Measurements from ENCODE around the gene CLN6.
A peak's percentile ranks its signal among the peaks of the same experiment; 100 is the strongest.
"Not testable (repeated sequence)": the region's sequence is repeated elsewhere in the genome, so short reads cannot be mapped to it uniquely, and the experiment has no call there.

CLN6 gene

DNA sequence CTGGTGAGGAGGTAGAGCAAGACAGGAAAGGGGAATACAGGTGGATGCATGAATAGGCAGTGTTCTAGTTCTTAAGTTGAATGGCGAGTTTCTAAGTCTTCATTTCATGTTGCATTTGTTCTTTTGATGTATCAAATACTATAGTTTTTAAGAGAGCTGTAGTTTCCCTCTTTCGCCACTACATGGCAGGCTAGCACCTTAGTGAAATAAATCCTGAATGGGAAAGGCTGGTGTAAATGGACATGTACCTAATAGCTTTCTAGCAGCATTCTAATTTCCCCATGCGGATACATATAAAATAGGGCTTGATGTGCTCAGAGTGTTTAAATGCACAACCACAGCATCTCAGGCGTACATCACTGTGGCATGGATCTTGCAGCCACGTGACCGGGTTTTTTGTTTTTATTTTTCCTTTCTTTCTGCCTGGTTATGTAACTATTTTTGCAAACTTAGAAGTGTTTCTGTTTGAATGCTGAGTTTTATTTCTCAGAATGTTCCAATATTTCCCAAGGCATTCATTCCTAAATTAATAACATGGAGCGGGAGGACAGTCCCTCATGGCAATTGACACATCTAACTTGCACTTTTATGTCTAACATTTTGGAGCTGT lies 23.5 kb upstream of the CLN6 start:
- peak; percentile 49 for DNase-seq

DNA sequence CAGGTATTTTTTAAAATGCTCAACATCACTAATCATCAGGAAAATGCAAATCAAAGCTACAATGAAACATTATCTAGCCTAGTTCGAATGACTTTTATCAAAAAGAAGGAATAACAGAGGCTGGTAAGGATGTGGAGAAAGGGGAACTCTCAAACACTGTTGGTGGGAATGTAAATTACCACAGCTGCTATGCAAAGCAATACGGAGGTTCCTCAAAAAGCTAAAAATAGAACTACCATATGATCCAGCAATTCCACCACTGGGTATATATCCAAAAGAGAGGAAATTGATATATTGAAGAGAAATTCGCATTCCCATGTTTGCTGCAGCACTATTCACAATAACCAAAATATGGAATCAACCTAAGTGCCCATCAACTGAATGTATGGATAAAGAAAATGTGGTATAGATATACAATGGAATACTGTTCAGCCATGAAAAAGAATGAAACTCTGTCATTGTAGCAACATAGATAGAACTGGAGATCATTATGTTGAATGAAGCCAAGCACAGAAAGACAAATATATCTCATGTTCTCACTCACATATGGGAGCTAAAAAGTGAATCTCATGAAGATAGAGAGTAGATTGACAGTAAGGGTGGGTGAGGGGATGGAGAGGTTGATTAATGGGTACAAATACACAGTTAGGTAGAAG lies 19.7 kb upstream of the CLN6 start:
- DNase-seq = no peak

DNA sequence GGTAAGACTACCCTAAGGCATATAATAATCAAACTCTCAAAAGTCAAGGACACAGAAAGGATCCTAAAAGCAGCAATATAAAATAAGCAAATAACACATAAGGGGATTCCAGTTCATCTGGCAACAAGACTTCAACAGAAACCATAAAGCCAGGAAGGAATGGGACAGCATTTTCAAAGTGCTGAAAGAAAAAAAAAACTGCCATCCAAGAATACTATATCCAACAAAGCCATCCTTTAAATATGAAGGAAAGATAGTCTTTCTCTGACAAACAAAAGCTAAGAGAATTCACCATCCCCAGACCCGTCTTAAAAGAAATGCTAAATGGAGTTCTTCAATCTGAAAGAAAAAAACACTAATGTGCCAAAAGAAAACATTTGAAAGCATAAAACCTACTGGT lies 14.7 kb upstream of the CLN6 start:
- DNase-seq = no peak

DNA sequence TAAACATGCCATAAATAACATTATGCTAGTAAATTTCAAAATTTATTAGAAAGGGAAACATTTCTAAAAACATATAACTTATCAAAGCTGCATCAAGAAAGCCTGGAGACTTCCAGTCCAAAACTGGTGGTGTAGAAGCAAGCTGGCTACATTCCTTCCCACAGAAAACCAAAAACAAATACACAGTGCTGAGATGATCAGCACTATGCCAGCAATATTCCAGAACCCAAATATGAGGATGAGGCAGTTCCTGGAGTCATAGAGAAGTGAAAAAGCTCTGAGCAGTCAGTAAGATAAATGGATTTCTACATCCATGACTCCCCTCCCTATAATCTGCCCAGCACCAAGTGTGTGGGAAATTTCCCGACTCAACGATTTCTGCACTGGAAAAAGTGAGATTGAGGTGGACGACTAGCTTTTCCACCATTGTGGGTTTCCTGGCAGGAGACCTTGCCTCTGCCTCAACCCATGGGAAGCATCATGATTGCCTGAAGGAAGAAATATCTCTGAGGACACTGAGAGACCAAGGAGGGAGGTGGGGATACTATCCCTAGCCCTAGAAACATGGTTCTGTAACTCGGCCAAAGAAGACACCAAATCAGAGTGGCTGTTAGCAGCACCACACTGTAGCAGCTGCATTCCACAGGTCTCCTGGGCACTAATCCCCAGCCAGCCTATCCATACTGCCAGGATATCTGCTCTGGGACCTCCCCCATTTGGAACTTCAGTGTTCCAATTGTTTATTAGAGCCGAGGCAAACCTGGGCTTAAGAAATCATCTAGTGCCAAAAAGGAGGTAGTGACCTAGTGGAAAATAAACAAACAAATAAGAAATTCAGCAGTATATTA lies 11.8 kb upstream of the CLN6 start:
- DNase-seq = no peak

DNA sequence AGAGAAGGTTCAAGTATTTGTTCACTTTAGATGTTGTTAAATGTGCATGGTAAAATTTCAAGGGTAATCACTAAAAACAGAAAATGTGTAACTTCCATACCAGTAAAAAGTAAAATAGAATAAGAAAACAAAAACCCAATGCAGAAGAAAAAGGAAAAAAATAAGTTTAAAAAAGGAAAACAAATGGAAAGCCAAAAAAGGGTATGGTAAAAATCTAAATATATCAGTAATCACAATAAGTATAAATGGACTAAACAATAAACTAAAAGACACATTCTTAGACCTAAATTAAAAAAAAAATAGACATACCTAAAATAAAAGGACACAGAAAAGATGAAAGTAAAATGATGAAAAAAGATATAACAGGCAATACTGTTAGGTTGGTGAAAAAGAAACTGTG lies 9.5 kb upstream of the CLN6 start:
- no peak for DNase-seq

DNA sequence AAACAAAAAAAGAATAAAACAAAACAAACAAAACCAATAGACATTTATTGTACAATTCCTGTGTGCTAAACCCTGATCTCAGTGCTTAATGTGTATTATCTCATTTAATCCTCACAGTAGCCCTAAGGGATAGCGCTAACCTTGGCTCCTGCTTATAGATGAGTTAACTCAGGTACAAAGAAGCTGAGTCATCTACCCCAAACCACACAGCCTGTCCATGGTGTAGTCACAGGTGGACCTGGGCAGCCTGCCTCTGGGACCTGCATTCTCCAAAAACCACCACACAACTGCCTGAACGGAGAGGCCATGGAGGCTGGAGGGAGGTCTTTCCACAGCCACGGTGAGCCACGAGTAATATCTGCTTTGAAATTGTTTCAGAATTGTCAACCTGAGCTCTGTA lies 5.5 kb upstream of the CLN6 start:
- no peak for DNase-seq

DNA sequence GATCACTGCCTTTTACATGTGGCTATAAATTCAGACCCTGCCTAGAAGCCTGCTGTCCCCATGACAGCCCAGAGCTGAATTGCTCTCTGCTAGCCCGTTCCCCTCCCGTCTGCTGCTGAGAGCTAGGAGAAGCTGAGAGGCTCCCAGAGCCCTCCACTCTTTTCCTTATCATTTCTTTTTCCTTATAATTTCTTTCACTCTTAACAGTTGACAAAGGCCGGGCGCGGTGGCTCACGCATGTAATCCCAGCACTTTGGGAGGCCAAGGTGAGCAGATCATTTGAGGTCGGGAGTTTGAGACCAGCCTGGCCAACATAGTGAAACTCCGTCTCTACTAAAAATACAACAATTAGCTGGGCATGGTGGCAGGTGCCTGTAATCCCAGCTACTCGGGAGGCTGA lies 5.0 kb upstream of the CLN6 start:
- DNase-seq = not testable (repeated sequence)

DNA sequence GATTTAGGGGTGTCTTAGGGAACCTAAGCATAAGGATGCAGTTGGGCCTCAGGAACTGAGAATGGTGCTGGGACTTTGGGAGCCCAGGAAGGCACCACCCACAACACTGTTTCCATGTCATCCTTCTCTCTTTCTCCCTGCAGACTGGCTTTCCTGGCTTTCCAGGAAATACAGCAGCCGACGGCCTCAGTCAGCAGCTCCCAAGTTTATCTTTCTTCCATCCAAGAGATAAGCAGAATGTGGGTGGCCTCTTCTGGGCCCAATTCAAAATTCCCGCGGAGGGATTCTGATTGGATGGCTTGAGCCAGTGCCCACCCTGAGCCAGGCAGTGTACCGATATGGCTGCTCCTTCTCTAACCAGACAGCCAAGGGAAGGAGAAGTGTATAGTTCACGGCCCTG lies 4.5 kb upstream of the CLN6 start:
- no peak for DNase-seq

DNA sequence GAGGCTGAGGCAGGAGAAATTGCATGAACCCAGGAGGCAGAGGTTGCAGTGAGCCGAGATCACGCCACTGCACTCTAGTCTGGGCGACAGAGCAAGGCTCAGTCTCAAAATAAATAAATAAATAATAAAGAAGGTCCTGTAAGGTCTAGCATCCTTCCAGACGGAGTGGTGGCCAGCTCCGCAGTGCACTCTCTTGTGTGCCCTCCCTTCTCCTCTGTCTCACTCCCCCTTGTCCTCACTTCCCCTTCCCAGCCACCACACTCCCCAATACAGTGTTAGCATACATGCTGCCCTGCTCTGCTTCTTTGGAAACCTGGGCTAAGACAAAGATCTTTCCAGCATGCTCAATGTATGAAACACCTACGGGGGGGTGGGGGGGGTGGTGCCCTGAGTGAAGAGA lies 3.4 kb upstream of the CLN6 start:
- no peak for DNase-seq

DNA sequence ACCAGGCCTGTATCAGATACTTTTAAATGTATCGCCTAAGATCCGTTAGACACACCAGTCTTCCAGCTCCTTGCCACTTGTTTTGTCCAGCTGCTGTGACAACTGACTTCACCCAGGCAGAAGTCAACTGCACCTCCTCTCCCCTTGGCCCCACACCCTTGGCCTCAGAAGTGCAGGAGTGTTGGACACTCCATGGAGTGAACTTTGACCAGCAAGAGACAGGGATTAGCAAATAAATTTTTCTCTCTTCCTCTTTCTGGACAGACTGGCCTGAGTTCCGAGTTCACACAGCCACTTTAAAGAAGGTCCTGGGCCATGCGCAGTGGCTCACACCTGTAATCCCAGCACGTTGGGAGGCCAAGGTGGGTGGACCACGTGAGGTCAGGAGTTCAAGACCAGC lies 2.9 kb upstream of the CLN6 start:
- DNase-seq = no peak

DNA sequence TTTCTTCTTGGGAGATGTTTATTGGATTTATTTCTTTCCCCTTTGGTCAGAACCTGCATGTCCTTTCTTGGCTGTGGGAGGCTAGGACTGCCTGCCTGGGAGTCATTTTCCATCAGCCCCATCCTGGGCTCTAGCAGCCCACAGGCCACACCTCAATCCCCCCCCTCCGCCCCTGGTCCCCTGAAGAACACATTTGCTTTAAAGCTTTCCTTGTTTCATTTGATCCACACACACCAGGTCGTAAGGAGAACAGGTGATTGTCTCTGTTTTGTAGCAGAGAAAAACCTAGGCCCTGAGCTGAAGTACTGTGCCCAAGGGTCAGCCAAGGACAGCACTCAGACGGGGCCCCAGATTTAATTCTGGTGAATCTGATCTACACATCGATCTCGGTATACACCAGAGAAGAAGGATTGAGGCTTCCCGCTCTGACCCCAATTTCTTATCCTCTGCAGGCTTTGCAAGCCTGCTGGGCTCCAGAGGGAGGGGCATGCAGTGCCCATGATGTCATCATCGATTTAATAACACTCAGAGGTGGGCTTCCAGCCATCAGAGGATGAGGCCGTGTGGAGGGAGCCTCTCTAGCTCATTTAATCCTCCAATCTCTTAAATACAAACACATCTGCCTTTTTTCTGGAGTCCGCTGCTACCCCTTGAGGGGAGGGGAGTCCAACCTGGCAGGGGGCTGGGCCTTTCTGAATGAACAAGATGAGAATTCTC lies 1.7 kb upstream of the CLN6 start:
- DNase-seq = no peak

DNA sequence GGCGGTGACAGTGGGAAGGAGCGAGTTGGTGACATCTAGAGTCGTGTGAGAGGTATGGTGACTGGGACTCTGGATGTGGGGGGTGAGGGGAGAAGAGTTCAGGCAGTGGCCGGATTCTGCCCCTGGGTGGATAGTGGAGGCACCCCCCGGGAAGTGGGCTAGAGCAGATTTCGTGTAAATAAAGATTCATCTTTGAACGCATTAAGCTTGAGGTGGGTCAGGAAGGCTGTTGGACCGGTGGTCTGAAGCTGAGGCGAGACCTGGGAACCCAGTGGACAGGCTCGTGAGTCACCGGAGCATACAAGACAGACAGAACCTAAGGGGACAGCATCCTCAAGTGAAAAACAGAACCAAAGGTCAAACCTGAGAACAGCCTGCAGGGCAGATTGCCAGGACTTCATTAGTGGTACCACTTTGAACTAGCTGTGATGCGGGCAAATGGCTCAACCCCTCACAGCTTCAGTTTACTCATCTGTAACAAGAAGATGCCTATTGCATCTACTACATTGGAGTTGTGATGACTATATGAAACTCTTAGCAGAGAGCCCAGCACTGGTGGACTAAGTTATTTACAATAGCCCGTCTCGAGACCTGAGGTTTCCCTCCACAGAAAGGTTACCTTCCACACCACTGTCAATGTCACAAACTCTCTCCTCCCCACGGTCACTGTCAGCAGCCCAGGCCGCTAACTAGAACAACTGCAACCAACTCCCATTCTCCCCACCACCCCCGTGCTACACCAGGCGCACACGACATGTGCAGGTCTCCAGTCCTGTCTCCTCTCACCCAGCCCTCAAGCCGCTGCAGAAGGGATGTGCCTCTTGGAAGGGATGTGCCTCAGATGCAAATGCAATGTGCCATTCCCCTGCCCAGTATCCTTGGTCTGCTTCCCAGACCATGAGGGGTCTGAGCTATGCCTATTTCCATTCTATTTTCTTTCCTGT lies 901 bp upstream of the CLN6 start:
- DNase-seq = no peak

DNA sequence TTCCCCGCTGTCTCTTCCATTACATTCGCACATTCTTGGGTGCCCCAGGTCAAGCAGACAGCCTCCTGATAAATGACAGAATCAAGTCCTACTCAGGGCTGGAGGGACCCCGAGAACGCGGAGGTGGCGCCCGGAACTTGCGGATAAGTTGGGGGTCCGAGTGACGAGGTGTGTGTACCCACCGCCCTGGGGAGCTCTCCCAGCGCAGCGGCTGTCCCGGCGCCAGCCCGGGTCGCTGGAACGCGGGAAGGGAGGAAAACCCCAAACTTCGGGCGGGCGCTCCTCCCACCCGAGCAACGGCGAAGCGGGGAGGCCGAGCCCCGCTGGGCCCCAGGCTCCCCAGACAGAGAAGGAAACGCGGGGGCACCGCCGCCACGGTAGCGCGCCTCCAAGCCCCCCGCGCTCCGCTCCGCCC lies 550 bp downstream of the CLN6 start:
- no peak for DNase-seq

DNA sequence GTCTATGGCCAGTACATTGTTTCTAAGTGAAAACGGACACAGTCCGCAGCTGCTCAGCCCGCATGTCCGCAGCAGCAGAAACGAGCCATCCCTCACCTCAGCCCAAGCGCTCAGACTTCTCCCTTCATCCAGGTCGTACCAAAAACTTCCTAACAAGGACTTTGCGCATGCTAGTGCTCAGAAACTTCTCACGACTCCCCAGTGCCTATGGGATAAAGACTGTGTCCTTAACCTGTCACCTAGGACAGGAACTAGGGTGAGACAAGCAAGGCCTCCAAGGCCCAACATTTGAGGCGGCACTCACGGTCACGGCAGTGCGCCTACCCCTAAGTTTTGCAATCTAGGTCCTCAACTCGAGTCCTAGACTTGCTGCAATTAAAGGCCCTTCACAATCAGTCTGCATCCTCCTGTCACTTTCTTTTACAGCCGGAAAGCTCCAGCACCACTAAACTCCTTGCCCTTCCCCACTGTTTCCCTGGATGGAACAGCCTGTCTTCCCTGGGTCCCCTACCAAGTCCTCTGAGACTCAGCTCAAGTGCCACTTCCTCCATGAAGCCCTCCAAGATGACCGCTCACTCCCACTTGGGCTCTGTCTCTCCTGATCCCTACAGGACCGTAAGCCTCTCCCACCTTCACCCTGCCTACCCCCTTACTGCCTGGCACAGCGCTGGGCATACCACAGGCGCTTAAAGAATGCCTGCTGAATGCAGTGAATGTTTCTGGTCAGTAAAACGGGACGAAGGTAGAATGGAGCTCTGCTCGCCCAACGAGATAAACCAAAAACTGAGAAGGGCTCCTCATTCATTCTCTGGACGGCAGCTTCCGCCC lies 1.2 kb downstream of the CLN6 start:
- DNase-seq = no peak

DNA sequence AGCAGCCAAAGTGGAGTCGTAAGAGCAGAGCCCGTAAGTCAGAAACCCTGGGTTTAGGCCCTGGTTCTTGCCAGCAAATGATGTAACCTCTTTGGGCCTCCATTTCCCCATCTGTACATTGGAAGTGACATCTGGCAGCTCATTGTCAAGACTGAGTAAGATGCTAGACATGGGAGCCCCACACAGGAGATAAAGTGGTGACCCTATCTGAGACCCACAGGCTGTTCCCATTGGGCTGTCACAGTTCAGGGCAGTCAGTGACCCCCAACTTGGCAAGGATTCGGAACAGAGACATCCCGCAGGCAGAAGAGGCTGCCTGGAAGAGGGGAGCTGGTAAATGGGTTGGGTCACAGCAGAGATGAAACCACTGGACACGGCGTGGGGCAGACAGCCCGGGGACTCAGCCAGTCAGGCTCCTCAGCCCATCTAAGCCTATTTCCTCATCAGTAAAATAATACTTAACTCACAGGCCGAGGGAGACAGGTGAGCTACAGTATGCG lies 1.8 kb downstream of the CLN6 start:
- DNase-seq = no peak

DNA sequence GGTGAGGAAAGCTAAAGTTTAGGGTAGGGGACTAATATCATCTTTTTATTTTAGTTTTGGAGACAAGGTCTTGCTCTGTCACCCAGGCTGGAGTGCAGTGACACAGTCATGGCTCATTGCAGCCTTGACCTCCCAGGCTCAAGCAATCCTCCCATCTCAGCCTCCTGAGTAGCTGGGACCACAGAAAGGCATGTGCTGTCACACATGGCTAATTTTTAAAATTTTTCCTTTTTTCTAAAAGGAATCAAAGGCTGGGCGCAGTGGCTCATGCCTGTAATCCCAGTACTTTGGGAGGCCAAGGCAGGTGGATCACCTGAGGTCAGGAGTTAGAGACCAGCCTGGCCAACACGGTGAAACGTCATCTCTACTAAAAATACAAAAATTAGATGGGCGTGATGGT lies 4.1 kb downstream of the CLN6 start:
- DNase-seq = not testable (repeated sequence)

DNA sequence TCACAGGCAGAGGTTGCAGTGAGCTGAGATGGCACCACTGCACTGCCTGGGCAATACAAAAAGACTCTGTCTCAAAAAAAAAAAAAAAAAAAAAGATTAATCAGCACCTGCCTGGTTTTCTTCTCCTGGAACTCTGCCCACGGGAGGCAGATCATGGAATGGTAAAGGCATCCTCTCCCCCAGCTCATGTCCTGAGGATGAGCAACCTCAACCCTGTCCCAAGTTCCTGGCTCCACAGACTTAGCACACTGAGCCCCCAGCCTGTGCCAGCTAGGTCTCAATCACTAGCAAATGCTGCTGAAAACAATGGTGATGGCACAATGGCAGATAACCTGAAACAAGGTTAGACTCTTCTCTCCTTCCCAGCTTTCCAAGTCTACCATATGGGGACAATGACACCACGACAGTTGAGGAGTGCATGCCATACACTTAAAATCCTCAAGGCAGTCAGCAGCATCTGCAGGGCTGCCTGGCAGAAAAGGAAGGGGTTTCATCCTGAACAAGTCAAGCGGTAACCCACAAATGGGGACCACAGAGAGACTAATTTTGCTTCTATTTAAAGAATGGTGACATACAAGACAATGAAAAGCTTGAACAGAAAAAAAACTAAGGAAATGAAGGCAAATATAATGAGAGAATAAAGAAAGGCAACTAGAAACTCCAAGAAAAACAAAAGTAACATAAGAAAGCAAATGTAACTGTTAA lies 4.8 kb downstream of the CLN6 start:
- DNase-seq = no peak

DNA sequence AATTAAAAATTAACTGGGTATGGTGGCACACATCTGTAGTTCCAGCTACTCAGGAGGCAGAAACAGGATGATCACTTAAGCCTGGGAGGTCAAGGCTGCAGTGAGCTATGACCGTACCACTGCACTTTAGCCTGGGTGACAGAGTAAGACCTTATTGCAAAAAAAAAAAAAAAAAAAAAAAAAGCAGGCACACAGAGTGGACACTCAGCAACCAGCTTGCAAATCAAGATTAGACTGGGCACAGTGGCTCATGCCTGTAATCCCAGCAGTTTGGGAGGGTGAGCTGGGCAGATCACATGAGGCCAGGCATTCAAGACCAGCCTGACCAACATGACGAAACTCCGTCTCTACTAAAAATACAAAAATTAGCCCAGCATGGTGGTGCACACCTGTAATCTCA lies 5.4 kb downstream of the CLN6 start:
- no peak for DNase-seq

DNA sequence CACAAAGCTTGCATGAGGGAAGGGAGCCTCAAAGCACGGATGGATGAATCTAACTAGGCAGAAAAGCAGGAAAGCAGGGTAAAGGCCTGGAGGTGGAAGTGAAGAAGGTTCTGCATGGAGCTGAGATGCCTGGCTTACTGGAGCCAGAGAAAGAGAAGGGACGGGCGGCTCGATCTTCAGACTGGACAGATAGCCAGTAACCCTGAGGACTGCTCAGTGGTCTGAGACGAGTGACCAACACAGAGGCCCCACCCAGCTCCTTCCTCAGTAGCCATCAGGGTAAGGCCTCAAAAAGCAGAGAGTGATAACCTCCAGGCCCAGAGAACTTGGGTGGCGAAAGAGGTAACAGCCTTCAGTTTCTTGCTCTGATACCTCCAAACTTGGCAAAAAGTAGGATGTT lies 6.4 kb downstream of the CLN6 start:
- no peak for DNase-seq

DNA sequence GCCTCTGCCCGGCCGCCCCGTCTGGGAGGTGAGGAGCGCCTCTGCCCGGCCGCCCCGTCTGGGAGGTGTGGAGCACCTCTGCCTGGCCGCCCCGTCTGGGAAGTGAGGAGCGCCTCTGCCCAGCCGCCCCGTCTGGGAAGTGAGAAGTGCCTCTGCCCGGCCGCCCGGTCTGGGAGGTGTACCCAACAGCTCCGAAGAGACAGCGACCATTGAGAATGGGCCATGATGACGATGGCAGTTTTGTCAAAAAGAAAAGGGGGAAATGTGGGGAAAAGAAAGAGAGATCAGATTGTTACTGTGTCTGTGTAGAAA lies 7.1 kb downstream of the CLN6 start:
- DNase-seq = not testable (repeated sequence)

Measured in central memory CD4-positive, alpha-beta T cell (primary cell).